HG02884 (cell line): ENCODE measurements around the gene RNF126.

ENCODE experiments used
- ATAC-seq: cut with Tn5 transposase; IDR thresholded peaks from one replicate; pipeline ENCODE4 v1.9.1; 2021; ENCODE audit warnings: mild to moderate bottlenecking, moderate library complexity; ENCODE audit not compliant: unreplicated experiment

Gene RNF126

DNA sequence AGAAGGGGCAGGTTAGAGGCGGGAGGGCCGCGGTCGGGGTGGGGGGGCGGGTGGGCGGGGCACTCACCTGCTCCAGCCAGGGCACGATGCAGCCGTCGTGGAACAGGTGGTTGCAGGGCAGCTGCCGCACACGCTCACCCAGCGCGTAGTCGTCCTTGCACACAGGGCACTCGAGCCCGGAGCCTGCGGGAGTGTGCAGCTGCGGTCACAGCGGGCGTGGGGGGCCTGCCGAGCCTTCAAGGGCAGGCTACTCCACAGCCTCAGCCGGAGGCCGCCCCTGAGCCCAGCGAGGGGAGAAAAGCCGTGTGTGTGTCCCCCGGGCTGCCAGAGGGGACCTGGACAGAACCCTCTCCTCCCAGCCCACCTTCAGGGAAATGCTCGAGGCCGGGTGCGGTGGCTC, 14.7 kb downstream of the RNF126 start:
- no peak for ATAC-seq

- ATAC-seq: no peak
Measured at GRCh38 chr19:647566-648284, 15.3 kb downstream of the RNF126 start.

GRCh38 chr19:646779-647565, 16.0 kb downstream of the RNF126 start:
- no peak for ATAC-seq

GRCh38 chr19:645912-646778, 16.9 kb downstream of the RNF126 start:
- no peak for ATAC-seq

DNA sequence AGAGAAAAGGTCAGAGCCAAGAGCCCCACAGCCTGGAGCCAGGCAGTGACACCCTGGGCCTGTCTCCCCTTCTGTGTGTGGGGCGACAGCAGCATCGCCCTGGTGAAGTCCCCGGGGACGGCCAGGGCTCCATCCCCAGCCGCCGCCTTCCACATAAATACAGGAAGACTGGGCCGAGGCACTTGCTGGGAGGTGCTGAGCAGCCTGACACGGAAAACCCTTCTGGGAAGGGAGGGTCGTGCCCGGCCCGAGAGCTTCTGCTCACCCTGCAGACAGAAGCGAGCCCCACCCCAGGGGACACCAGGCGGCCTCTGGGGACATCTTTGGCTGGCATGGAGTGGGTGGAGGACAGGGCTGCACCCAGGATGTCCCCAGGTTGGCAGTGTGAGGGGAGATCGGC, 18.2 kb downstream of the RNF126 start:
- ATAC-seq: no peak

- ATAC-seq: no peak
Measured at GRCh38 chr19:644363-644762, 18.7 kb downstream of the RNF126 start.

- no peak for ATAC-seq
Measured at GRCh38 chr19:643736-644135, 19.3 kb downstream of the RNF126 start.

- no peak for ATAC-seq
Measured at GRCh38 chr19:642767-643727, 20.0 kb downstream of the RNF126 start.

- ATAC-seq: no peak
Measured at GRCh38 chr19:641702-642101, 21.3 kb downstream of the RNF126 start.

DNA sequence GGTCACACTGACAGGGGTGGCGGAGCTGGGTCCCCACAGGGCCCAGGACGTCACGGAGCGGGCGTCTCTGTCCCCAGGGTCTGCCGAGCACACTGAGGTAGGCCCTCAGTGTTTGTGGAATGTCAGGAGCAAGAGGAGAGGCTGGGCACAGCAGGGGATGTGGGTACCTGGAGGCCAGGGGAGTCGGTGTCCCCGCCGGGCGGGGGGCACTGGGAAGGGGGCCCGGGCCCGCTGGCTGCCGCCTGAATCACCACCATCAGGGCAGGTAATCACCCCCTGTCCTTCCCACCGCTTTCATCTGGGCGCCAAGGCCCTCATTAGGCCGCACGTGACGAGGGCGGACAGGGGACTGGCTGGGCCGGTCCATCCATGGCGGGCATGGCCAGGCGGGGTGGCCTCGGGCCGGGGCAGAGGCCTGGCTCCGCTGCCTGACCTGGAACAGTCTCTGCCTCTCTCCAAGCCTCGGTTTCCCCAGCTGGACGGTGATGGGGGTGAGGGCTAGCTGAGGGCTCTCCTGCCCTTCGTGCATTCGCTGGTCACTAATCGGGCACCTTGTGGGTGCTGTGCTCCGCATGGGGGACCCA, 22.3 kb downstream of the RNF126 start:
- ATAC-seq: no peak

DNA sequence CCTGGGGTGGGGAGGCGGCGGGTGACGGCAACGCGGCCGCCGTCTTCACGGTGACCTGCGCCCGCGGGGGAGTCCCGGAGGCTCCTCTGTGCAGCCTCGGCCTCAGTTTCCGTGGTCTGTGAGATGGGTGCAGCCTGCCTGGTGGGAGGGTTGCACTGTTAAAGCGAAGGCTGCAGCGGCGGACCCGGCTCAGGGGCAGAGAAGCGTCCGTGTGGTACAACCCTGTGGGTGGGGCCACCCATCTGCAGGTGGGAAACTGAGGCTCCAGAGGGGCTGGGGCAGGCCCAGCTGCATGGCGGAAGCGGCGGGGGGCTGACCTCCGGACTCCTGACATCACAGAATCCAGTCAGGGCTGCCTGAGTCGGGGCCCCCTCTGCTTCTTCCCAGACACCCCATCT, 22.9 kb downstream of the RNF126 start:
- ATAC-seq: no peak

GRCh38 chr19:639253-640160, 23.5 kb downstream of the RNF126 start, which contains the start of gene FGF22:
FGF22 (plus strand) TSS chr19:639879; CDS start chr19:639926, 47 bp downstream.
- no peak for ATAC-seq

- no peak for ATAC-seq
Measured at GRCh38 chr19:638906-639252, 24.1 kb downstream of the RNF126 start.

DNA sequence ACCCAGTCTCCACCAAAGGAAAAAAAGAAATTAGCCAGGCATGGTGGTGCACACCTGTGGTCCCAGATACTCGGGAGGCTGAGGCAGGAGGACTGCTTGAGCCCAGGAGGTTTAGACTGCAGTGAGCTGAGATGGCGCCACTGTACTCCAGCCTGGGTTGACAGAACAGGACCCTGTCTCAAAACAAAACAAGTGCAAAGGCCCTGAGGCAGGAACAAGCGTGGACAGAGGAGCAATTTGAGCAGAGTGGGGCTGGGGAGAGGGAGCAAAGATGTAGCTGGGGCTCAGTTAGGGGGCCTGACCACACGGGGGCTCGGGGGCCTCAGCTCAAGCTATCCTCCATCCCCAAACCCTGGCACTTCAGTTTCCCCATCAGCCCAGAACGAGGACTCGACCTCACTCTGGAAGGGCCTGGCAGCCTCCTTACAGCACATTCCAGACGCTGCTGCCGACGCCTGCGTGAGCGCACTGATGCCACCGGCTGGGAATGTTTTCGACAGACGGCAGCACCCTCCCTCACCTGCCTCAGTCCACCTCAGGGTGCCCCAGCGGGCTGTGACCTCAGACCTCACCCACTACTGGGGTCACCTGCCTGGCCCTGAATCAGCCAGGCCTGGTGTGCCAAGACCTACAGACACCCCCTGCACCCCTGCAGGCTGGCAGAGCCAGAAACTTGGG, 27.9 kb downstream of the RNF126 start:
- no peak for ATAC-seq

- ATAC-seq: no peak
Measured at GRCh38 chr19:633786-634639, 29.0 kb downstream of the RNF126 start.

DNA sequence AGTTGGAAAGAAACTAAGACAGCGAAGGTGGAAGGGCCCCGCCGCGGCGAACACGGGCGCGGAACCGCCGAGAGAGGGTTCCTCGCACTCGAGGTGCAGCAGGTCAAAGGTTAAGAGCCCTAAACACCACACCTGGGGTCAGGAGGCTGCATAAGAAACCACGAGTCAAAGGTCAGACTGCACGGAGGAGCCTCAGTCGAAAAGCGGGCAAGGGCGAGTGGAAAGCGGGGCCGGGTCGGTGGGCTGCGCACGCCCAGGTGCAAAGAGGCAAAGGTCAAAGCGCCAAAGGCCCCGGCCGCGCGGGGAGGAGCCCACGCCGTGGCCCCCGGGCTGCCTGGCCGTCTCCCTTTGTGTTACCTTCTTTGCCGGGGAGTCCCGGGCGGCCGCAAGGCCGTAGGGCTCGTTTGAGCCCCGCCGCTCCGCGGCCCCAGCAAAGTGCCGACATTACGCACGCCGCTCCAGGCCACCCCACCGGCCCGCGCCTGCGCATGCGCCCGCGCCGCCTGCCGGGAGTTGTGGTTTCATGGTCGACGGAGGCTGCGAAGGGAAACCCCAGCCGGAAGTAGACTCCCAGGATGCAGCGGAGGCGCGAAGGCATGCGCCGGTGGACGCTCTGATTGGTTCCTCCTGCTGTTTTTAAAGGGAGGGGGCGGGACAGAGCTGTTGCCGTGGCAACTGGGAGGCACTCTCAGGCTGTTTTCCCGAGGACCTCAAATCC, 29.8 kb downstream of the RNF126 start, which contains the start of gene POLRMT:
TSS of gene POLRMT (minus strand) at position 470 of the 718 bp plus-strand sequence. CDS start at position 445, 25 bp downstream.
- peak; percentile 59 for ATAC-seq
